HG03565 (cell line): ENCODE measurements around the gene ATP6V0A1.
"Not testable (repeated sequence)": the region's sequence is repeated elsewhere in the genome, so short reads cannot be mapped to it uniquely, and the experiment has no call there.

Experiments
- ATAC-seq: cut with Tn5 transposase; IDR thresholded peaks from one replicate; pipeline ENCODE4 v1.9.1; 2021; ENCODE audit warnings: mild to moderate bottlenecking, moderate library complexity; ENCODE audit not compliant: unreplicated experiment

Gene ATP6V0A1

DNA sequence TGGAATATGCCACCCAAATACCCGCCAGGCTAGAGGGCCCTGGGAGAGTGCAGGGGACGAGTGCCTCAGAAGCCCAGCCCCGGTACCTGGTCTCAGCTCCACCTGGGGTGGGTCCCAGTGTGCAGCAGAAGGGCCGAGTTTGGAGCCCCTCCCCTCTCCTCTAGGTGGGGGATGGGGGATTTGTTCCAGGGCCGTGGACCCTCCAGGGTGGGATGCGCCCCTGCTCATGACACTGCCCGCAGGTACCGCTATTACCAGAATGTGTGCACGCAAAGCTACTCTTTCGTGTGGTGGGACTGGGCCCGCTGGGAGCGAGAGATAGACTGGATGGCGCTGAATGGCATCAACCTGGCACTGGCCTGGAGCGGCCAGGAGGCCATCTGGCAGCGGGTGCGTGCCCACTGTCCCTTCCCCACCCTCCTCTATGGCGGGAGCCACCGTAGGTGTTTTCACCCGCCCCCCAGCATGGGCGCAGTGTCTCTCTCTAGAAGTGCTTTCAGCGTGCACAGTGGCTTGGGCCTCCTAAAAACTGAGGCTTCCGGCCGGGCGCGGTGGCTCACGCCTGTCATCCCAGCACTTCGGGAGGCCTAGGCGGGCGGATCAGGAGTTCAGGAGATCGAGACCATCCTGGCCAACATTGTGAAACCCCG lies 78.6 kb downstream of the ATP6V0A1 start:
- ATAC-seq: no peak

DNA sequence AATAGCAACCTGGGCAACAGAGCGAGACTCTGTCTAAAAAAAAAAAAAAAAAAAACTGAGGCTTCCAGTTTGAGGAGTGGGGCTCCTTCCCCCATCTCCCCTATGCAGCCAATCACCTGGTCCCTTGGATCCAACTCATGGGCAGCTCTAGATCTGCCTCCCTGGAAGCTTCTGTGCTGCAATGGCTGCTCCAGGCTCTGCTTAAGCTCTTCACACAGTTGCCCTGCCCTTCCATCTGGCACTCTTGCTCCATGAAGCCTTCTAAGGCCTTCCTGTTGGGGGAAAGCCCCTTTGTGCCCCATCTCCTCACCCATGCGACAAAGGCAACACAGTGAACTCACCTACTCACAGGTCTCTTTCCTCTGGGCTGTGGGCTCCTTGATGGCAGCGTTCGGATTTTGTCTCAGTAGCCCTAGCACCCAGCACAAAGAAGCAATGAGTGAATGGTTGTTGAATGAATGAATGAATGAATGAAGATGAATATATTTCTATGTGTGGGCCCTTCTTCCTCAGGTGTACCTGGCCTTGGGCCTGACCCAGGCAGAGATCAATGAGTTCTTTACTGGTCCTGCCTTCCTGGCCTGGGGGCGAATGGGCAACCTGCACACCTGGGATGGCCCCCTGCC lies 79.3 kb downstream of the ATP6V0A1 start:
- ATAC-seq: no peak

DNA sequence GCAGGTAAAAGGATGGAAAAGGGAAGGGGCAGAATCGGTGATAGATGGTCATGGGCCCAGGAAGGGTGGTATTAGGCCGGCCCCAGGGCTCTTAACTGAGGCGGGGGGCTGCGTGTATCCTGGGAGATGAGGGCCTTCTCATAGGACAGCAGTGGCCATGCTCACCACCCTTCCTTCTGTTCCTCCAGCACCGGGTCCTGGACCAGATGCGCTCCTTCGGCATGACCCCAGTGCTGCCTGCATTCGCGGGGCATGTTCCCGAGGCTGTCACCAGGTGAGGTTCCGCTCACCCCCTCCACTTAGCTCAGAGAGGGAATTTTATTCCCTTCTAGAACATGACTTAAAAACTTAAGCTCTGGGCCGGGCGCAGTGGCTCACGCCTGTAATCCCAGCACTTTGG lies 79.8 kb downstream of the ATP6V0A1 start:
- ATAC-seq: no peak

DNA sequence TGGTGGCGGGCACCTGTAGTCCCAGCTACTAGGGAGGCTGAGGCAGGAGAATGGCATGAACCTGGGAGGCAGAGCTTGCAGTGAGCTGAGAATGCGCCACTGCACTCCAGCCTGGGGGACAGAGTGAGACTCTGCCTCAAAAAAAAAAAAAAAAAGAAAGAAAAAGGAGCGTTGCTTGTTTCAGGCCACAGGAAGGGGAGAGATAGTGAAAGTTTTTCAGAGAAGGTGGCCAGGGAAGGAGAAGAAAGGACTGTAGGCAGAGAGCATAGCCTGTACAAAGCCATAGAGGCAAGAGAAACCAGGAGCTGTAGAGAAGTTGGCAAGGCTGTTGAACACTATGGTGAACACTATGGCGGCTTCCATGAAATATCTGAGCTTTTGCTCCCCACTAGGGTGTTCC lies 81.9 kb downstream of the ATP6V0A1 start:
- ATAC-seq: not testable (repeated sequence)

DNA sequence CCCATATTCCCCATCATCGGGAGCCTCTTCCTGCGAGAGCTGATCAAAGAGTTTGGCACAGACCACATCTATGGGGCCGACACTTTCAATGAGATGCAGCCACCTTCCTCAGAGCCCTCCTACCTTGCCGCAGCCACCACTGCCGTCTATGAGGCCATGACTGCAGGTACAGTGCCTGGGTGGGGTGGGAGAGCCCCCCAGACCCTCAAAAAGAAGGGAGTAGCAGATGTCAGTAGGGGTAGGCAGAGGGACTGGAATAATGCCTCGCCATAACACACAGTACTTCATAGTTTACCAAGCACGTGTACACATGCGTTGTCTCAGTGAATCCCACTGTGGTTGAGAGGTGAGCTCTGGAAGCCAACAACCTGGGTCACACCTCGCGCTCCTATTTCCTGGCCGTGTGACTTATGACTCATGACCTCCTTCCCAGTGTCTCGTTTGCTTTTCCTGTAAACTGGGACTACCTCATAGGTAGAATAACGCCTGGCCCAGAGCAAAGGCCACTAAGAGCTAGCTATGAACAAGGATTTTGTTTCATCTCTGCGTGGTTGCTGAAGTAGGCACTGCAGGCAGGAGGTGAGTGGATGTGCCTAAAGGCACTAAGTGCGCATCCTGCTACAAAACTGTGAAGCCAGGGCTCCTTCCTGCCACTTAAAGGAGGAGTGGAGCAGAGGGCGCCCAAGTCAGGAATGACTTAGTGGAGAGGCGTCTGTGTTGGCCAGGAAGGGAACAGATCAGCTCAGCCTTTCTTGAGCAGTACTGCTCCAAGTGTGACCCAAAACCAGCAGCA lies 82.6 kb downstream of the ATP6V0A1 start:
- ATAC-seq: no peak

DNA sequence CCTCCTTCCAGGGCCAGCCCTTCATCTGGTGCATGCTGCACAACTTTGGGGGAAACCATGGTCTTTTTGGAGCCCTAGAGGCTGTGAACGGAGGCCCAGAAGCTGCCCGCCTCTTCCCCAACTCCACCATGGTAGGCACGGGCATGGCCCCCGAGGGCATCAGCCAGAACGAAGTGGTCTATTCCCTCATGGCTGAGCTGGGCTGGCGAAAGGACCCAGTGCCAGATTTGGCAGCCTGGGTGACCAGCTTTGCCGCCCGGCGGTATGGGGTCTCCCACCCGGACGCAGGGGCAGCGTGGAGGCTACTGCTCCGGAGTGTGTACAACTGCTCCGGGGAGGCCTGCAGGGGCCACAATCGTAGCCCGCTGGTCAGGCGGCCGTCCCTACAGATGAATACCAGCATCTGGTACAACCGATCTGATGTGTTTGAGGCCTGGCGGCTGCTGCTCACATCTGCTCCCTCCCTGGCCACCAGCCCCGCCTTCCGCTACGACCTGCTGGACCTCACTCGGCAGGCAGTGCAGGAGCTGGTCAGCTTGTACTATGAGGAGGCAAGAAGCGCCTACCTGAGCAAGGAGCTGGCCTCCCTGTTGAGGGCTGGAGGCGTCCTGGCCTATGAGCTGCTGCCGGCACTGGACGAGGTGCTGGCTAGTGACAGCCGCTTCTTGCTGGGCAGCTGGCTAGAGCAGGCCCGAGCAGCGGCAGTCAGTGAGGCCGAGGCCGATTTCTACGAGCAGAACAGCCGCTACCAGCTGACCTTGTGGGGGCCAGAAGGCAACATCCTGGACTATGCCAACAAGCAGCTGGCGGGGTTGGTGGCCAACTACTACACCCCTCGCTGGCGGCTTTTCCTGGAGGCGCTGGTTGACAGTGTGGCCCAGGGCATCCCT lies 84.8 kb downstream of the ATP6V0A1 start:
- ATAC-seq: no peak

DNA sequence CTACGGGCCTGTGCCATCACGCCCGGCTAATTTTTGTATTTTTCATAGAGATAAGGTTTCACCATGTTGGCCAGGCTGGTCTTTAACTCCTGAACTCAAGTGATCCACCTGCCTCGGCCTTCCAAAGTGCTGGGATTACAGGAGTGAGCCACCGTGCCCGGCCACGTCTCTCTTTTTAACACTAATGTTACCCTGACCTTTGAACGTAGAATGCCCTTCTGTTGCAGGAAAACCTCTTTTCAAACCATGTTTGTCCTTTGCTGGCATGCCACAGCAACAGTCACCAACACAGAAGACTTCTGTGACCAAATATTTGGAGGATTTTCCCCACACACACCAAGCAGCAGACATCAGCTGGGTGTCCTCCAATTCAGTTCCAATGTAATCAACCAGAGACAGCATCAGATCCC lies 86.2 kb downstream of the ATP6V0A1 start:
- no peak for ATAC-seq

DNA sequence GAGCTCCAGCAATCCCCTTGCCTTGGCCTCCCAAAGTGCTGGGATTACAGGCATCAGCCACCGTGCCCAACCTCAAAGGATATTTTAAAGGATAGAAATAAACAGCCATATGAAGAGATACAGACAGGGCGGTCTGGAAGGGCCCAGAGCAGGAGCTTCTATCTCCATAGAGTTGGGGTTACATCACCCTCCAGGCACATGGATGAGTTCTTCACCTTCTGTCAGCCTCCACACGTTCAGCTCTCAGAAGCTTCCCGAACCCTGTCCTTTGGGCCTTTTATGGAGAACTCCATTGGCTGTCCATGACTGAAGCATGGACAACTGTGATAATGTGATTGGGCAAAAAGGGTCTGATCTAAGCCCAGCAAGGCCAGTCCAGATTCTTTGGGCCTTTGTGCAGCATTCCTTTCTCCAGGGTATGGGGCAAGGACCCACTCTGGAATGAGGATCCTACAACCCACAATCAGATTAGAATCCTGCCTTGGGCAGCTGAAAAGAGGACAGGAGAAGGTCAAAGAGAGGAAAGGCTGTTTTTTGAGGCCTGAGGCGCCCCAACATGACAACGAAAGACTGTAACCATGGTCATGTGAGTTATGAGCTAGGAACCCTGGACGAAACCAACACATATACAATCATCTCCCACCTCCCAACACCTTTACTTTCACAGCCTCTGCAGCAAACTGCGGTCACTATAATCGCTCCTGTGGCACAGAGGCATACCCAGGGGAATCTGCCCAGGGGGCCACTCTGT lies 87.3 kb downstream of the ATP6V0A1 start:
- not testable (repeated sequence) for ATAC-seq

DNA sequence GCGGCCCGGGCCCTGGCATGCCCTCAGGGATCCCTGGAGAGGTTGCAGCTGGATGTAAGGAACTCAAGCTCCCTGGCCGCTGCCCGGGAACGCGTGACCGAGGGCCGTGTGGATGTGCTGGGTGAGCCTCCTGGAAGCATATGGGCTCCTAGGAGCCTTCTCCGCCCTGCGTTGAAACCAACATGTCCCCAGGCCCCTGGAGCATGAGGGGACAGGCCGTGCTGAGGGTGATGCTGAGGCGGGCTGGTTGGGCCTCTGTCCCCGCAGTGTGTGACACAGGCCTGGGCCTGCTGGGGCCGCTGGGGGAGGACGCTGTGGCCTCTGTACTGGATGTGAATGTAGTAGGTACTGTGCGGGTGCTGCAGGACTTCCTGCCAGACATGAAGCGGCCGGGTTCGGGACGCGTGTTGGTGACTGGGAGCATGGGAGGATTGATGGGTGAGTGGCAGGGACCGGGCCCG lies 88.4 kb downstream of the ATP6V0A1 start:
- no peak for ATAC-seq

DNA sequence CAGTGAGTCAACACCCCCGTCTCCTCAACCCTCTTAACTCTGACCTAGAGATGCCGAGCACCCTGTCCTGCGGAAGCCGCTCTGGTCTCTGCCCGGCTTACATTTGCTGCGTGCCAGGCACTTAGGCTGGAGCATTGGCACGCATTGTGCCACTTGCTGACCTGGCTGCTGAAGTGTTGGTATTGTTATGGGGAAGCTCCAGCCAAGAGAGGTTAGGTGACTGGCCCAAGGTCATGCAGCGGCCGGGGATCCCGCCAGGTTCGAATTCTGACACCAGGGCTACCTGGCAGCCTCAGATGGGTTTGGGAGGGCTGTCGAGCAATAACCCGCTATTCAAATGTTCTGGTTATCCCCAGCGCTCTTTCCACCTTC lies 89.0 kb downstream of the ATP6V0A1 start:
- no peak for ATAC-seq

DNA sequence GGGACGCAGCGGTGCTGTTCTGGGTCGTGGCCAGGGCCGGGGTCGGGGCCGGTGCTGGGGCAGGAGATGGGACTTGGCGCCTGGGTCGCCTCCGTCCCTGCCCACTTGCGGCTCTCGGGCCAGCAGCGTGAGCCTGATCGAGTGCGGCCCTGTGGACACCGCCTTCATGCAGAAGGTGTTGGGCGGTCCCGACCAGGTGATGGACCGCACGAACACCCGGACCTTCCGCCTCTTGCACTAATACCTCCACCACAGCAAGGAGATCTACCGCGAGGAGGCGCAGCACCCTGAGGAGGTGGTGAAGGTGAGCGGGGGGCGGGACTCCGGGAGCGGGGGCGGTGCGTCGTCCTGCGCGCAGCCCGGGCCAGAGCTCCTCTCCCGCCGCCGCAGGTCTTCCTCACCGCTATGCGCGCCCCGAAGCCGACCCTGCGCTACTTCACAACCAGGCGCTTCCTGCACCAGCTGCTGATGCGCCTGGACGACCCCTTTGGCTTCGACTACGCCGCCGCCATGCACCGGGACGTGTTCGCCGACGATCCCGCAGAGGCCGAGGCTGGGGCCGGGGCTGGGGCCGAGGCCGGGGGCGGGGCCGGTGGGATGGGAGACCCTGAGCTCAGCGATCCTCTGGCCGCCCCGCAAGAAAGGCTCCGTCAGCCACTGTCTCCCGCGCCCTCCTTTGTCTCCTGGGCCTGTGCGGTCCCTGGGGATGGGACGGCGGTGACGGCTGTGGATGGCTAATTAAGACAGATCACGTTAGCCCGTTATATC lies 89.6 kb downstream of the ATP6V0A1 start:
- no peak for ATAC-seq

DNA sequence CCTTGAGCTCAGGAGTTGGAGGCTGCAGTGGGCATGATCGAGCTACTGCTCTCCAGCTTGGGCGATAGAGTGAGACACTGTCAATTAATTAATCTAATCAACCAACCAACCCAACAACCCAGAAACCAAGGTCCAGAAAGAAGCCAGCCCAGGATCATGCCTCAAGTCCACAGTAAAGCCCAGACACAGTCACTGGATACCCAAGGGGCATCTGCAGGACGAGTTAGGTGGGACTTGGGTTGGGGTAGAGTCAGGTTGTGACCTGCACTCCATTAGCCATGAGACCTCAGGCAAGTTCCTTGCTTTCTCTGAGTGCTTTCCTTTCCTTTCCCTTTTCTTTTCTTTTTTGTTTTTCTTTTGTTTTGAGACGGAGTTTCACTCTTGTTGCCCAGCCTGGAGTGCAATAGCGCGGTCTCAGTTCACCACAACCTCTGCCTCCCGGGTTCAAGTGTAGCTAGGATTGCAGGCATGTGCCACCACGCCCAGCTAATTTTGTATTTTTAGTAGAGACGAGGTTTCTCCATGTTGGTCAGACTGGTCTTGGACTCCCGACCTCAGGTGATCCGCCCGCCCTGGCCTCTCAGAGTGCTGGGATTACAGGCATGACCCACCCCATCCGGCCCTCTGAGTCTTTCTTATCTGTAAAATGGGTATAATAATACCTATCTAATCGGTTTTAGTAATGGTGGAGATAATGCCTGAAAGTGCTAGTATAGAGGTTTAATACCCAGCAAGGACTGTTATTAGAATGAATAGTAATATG lies 90.5 kb downstream of the ATP6V0A1 start:
- ATAC-seq: no peak

DNA sequence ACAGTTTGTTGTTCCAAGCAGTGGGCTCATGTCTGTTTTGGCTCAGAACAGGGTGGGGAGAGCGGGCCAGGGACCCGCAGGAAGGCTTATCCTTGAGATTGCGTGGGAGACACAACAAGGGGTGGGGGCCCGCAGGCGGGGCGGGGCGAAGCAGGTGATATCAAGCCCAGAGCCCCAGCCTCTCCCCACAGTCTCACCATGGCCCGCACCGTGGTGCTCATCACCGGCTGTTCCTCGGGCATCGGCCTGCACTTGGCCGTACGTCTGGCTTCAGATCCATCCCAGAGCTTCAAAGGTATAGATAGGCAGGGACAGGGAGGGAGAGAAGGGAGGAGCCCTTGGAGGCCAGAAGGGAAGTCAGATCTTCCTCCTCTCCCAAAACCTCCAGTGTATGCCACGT lies 94.1 kb downstream of the ATP6V0A1 start, which contains the start of gene HSD17B1:
Gene HSD17B1, plus strand, starts transcription at position 188 of the 400 bp plus-strand sequence. Its CDS starts 11 bp downstream, at position 199.
- not testable (repeated sequence) for ATAC-seq

DNA sequence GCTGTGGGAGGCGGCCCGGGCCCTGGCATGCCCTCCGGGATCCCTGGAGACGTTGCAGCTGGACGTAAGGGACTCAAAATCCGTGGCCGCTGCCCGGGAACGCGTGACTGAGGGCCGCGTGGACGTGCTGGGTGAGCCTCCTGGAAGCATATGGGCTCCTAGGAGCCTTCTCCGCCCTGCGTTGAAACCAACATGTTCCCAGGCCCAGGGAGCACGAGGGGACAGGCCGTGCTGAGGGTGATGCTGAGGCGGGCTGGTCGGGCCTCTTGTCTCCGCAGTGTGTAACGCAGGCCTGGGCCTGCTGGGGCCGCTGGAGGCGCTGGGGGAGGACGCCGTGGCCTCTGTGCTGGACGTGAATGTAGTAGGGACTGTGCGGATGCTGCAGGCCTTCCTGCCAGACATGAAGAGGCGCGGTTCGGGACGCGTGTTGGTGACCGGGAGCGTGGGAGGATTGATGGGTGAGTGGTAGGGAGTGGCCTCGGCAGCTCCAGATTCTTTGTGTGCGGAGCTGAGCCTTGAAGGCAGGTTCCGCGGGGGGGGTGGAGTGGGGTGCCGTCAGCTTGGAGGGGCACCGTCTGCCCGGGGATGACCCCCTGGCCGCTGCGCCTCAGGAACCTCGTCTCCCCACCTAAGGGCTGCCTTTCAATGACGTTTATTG lies 94.6 kb downstream of the ATP6V0A1 start:
- ATAC-seq: no peak

DNA sequence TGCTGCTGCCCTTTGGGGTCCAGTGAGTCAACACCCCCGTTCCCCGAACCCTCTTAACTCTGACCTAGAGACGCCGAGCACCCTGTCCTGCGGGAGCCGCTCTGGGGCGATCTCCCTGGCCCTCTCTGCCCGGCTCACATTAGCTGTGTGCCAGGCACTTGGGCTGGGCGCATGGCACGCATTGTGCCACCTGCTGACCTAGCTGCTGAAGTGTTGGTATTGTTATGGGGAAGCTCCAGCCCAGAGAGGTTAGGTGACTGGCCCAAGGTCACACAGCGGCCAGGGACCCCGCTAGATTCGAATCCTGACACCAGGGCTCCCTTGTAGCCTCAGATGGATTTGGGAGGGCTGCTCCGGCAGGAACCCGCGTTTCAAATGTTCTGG lies 95.2 kb downstream of the ATP6V0A1 start:
- ATAC-seq: no peak

DNA sequence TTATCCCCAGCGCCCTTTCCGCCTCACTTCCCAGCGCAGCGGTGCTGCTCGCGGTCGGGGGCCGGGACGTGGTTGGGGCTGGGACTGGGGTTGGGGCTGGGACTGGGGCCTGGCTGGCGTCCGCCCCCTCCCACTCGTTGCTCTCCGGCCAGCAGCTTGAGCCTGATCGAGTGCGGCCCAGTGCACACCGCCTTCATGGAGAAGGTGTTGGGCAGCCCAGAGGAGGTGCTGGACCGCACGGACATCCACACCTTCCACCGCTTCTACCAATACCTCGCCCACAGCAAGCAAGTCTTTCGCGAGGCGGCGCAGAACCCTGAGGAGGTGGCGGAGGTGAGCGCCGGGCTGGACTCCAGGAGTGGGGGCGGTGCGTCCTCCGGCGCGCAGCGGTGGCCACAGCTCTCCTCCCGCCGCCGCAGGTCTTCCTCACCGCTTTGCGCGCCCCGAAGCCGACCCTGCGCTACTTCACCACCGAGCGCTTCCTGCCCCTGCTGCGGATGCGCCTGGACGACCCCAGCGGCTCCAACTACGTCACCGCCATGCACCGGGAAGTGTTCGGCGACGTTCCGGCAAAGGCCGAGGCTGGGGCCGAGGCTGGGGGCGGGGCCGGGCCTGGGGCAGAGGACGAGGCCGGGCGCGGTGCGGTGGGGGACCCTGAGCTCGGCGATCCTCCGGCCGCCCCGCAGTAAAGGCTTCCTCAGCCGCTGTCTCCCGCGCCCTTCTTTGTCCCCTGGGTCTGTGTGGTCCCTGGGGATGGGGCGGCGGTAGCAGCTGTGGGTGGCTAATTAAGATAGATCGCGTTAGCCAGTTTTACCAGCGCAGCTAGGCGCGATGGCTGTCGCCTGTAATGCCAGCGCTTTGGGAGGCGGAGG lies 95.8 kb downstream of the ATP6V0A1 start:
- no peak for ATAC-seq

DNA sequence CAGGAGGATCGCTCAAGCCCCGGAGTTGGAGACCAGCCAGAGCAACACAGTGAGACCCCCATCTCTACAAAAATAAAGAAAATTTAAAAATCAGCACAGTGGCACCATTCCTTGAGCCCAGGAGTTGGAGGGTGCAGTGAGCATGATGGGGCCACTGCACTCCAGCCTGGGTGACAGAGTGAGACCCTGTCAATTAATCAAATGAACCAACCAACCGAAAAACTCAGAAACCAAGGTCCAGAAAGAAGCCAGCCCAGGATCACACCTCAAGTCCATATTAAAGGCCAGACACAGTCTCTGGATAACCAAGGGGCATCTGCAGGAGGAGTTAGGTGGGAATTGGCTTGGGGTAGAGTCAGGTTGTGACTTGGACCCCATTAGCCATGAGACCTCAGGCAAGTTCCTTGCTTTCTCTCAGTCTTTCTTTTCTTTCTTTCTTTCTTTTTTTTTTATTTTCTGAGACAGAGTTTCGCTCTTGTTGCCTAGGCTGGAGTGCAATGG lies 96.5 kb downstream of the ATP6V0A1 start:
- no peak for ATAC-seq
